Inflammatory macrophage treated with lipopolysaccharide for 4 hours (primary cell): ENCODE data around the gene TARS2.
A peak's percentile ranks its signal among the peaks of the same experiment; 100 is the strongest.

Source experiments
- DNase-seq: peaks from one replicate; pipeline ENCODE4 v3.0.0-alpha.2; 2020

Gene TARS2

DNA sequence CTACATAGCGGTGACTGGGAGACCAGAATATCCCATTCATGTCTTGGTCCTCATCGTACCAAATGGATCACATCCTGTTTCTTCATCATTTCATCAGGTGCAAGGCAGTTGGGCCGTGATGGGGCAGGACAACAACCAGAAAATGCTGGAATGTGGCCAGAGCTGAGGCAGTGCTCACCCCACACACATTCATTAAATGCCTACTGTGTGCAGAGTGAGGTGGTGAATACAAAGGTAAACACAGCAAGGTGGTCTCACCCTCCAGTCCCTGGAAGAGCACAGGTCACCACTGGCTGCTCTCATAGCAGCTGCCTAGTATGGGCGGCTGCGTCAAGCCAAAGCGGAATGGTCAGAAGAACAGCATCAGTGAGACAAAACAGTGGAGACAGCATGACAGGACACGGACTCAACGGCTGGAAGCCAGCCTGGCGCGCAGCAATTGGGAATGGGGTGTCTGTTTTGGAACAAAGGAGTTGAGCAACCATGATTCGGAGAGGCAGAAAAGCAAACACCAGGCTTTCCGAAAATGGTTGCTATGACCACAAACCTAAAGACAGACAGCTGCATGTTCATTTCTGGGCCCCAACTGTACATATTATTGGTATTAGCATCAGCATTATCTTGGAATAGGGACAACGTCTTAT, 56.4 kb downstream of the TARS2 start:
- no peak for DNase-seq

DNA sequence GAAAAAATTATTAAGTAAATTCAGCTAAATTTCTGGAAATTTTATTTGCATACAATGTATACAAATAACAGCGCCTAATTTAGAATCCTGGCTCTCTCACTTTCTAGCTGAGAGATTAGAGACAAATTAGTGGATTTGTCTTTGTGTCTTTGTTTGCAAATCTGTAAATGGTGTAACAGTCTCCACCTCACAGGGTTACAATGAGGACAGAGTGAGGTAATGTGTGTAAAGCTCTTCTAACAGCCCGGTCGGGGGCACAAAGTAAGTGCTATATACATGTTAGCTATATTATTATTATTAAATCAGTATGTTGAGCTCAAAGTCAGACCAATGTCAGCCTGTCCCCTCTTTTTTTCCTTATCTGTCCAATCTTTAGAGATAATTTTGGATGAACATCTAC, 57.0 kb downstream of the TARS2 start:
- no peak for DNase-seq

DNA sequence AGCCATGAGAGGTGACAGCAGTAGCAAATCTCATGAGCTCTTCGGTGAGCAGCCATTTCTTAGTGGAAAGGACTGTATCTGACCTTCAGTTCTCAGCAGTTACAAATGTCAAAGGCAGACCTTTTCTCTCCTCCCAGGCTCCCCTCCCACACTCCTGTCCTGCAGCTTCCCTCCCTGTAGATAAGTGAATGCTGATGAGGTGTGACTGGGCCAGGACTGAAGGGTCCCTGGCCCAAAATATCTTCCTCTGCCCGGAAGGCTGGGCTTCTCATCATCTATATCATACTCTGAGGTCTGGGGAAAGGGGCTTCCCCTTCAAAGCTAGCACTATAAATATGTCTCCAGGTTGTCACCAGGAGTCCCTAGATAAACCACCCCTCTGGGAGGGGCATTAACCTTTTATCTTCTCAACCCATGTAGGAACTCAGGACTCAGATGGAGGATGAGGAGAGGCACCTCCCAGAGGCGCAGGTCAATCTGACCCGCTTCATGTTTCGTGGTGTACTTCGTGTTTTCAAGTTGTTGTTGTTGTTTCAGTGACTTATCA, 58.3 kb downstream of the TARS2 start:
- no peak for DNase-seq

DNA sequence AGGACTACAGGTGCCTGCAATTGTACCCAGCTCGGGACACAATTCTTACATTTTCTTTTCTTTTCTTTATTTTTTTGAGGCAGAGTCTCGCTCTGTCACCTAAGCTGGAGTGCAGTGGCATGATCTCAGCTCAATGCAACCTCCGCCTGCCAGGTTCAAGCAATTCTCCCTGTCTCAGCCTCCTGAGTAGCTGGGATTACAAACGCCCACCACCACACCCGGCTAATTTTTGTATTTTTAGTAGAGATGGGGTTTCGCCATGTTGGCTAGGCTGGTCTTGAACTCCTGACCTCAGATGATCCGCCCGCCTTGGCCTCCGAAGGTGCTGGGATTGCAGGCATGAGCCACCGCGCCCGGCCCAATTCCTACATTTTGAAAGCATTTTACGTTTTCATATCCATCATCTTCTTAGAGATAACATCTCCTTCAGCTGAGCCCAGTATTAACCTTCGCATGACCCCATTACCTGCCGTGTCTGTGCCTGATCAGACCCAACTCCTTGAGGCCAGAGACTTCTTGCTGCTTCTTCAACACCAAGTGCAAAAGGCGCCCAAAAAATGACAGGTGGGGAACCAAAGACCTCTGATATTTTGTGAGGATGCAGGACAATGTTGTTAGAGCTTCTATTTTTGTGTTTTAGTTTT, 59.2 kb downstream of the TARS2 start:
- DNase-seq, result no peak

DNA sequence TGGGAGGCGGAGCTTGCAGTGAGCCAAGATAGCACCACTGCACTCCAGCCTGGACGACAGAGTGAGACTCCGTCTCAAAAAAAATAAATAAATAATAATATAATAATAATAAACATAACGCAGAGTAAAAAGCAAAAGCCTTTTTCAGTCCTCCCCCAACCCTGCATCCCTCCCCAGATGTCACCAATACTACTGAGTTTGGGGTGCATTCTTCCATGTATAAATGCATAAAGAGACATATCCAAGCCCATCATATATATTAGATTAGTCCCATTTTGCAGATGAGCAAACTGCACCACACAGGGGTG, 61.1 kb downstream of the TARS2 start:
- no peak for DNase-seq

DNA sequence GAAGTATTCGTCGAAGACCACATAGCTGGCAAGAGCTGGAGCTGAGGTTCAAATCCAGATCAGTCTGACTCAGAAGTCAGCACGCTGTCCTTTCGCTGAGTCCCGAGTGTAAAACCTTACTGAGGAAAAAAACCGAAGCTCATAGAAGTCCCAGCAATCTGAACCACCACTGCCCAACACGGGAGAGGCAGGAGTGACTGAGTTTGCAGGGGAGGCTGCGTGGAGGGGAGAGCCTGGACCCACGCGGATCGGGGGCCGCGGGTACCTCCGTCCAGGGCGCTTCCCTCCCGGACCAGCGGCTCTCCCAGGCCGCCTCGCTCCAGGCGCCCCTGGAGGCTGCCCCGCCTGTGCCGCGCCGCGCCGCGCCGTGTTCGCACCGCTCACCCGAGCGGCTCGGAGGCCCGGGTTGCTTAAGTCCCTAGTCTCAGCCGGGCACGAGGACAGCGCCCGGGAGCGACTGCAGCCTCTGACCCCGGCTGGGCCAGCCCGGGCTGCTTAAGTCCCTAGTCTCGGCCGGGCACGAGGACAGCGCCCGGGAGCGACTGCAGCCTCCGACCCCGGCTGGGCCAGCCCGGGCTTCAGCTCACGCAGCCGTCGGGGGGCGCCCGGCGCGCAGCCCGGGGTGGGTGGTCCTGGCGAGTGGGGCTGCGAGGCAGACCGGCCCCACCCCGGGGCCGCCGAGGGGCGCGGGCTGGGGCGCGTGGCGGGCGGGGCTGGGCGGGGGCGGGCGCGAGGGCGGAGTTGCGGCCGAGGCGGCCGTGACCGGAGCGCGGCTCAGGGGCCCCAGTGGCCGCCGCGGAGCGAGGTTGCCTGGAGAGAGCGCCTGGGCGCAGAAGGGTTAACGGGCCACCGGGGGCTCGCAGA, 61.6 kb downstream of the TARS2 start, which contains the start of gene ADAMTSL4:
Gene ADAMTSL4, plus strand, starts transcription at position 777 of the 864 bp plus-strand sequence. CDS start 2,881 bp downstream, outside the sequence.
- peak; percentile 77 for DNase-seq

DNA sequence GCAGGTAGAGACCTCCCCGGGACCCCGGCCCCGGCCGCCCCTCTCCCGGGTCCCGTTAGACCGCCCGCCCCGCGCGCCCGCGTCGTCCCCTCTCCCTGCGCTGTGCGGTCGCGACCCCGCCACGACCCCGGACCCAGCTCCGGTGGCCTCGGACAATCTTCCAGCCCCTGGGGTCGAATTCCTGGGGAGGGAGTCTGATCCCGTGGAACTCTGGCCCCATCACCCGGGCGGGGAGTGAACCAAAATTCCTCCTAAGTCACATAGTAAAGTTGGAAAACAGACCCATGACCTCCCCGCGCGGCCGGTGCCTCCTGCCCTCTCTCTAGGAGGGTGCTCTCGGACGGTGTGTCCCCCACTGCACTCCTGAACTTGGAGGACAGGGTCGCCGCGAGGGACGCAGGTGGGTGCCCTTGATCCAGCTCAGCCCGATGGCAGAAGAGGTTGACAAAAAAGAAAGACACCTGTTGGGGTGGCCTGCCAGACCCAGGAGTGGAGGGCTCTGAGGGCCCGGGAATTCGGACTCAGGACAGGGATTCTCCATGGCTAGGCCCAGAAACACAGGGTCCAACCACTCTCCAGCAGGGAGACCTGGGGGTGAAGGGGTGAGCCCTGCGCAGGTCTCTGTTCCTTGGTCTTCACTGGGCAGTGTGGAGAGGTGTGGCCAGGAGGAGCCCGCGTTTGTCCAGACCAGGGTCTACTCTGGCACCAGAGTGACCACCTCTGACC, 62.4 kb downstream of the TARS2 start:
- no peak for DNase-seq

DNA sequence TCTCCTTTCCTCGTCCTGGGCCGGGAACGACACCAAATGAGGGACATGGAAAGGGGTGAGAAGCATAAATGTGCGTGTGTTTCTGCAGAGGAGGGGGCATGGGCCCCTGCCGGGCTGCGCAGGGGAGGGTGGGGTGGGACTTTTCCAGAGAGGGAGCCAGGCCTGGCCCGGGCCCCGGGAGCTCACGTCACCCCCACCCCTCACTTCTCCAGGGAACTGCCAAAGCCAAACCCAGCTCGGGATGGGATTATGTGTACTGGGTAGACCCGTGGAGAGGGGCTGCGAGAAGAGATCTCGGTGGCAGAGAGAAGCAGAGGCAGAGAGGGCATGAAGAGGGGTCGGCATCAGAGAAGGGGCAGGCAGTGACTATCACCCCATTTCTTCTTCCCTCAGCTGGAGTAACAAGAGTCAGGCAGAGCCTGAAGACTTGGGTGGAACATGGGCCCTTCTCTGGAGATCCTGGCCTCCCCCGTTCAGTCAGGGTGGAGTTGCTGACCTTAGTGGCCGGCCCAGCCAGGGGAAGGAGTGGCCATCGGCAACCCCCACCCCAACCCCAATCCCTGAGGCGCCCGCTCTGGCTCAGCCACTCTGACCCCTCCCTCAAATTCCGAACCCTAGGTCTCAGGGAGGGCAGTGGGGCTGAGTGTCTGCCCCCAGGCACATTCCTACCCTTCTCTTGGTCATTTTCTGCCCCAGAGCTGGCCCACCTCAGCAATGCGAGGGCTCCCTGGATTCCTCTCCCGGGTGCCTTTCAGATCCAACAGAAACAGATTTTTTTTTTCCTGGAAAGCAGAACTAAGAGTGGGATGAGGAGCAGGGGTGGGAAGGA, 63.2 kb downstream of the TARS2 start:
- no peak for DNase-seq

DNA sequence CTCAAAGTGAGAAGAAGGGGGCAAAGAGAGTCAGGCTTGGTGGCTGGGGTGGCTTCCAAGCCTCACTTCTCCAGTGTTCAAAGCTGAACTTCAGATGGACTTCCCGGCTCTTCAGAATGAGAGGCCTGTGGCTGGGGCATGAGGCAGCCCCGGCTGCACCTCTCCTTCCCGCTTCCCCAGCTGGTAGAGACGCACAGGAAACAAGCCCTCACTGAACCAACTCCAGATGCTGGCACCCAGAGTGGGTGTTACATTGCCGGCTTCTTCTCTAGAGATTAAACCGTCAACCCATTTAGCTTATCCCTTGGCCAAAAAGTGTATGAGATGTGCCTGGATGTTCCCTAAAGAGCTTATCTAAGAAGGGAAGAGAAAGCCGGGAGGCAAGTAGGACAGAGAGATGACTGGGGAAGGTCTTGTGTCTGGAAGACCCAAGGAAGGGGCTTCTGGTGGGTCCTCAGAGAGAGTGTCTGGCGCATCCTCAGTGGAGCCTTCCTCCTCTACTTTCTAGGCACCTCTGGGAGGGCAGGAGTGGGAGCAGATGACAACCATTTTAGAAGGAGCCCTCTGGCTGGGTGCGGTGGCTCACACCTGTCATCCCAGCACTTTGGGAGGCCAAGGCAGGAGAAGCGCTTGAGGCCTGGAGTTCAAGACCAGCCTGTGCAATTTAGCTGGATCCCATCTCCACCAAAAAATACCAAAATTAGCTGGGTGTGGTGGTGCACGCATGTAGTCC, 64.0 kb downstream of the TARS2 start:
- peak; percentile 51 for DNase-seq

DNA sequence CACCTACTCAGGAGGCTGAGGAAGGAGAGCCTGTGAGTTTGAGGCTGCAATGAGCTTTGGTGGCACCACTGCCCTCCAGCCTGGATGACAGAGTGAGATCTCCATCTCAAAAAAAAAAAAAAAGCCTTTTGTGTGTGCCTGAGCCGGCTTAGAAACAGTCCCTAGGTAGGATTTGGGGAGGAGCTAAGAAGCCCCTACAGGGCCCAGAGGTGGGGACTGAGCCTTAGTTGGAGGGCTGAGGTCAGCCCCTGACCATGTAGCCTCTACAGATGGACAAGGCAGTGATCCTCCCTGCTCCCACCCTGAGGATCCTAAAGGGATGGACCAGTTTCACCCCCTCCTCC, 64.5 kb downstream of the TARS2 start:
- no peak for DNase-seq

DNA sequence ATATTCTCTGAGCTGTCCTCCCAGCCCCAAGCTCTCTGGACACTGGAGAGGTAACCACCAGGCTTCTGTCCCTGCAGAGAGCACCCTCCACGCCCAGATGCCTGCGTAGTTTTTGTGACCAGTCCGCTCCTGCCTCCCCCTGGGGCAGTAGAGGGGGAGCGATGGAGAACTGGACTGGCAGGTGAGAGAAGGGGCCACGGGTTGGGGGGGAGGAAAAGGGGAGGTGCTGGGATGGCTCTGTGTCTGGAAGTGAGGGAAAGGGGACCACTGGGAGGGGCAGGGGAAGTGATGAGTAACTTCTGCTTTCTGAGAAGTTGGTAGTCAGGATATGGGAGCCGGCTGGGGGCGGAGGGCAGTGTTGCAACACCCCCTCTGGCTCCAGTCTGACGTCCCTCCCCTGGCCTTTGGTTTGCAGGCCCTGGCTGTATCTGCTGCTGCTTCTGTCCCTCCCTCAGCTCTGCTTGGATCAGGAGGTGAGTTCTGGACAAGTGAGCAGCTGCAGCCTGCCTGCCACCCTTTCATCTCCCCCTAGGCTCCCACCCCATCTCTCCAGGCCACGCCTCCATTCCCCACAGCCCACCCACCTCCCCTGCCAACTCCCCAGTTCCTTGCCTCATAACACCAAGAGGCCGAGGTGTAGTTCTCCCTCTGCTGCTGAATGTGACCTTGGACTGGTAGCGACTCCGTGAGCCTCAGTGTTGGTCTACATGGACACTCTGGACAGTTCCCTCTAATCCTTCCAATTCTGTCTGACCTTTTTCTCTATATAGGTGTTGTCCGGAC, 65.1 kb downstream of the TARS2 start:
- peak; percentile 94 for DNase-seq

DNA sequence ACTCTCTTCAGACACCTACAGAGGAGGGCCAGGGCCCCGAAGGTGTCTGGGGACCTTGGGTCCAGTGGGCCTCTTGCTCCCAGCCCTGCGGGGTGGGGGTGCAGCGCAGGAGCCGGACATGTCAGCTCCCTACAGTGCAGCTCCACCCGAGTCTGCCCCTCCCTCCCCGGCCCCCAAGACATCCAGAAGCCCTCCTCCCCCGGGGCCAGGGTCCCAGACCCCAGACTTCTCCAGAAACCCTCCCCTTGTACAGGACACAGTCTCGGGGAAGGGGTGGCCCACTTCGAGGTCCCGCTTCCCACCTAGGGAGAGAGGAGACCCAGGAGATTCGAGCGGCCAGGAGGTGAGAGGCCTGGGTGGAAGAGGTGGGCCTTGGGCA, 65.7 kb downstream of the TARS2 start:
- DNase-seq, result no peak

DNA sequence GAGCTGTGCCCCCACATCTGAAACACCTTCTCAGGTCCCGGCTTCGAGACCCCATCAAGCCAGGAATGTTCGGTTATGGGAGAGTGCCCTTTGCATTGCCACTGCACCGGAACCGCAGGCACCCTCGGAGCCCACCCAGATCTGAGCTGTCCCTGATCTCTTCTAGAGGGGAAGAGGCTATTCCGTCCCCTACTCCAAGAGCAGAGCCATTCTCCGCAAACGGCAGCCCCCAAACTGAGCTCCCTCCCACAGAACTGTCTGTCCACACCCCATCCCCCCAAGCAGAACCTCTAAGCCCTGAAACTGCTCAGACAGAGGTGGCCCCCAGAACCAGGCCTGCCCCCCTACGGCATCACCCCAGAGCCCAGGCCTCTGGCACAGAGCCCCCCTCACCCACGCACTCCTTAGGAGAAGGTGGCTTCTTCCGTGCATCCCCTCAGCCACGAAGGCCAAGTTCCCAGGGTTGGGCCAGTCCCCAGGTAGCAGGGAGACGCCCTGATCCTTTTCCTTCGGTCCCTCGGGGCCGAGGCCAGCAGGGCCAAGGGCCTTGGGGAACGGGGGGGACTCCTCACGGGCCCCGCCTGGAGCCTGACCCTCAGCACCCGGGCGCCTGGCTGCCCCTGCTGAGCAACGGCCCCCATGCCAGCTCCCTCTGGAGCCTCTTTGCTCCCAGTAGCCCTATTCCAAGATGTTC, 66.3 kb downstream of the TARS2 start:
- DNase-seq, result no peak

DNA sequence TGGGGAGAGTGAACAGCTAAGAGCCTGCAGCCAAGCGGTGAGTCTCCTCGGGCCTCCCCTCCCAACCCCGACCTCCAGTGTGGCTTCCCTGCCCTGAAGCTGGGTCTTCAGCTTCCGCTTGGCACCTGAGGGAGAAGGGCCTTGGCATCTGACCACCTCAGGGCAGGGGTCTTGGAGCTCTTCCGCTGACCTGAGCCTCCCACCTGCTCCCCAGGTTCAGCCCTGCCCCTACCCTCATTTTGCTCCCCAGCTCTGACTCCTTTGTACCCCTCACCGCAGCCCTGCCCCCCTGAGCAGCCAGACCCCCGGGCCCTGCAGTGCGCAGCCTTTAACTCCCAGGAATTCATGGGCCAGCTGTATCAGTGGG, 66.8 kb downstream of the TARS2 start:
- no peak for DNase-seq

DNA sequence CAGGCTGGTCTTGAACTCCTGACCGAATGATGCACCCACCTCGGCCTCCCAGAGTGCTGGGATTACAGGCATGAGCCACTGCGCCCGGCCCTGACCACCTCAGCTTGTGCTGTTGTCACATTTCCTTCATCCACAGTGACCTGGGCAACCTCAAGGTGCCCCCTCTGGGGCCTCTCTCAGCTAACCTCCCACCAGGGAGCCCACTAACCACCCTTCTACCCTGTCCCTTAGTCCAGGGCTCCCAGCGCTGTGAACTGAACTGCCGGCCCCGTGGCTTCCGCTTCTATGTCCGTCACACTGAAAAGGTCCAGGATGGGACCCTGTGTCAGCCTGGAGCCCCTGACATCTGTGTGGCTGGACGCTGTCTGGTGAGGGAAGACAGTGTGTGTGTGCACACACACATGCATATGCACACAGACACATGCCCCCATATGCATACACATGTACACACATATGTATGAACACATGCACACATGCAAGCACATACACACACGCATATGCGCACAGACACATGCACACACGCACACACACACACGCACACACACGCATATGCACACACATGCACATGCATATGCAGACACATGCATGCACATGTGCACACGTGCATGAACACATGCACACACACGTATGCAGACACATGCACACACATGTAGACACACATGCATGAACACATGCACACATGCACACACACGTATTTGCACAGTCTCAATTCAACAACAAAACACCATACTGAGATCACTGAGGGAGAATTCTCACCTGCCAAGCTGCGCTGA, 68.2 kb downstream of the TARS2 start:
- DNase-seq, result no peak

DNA sequence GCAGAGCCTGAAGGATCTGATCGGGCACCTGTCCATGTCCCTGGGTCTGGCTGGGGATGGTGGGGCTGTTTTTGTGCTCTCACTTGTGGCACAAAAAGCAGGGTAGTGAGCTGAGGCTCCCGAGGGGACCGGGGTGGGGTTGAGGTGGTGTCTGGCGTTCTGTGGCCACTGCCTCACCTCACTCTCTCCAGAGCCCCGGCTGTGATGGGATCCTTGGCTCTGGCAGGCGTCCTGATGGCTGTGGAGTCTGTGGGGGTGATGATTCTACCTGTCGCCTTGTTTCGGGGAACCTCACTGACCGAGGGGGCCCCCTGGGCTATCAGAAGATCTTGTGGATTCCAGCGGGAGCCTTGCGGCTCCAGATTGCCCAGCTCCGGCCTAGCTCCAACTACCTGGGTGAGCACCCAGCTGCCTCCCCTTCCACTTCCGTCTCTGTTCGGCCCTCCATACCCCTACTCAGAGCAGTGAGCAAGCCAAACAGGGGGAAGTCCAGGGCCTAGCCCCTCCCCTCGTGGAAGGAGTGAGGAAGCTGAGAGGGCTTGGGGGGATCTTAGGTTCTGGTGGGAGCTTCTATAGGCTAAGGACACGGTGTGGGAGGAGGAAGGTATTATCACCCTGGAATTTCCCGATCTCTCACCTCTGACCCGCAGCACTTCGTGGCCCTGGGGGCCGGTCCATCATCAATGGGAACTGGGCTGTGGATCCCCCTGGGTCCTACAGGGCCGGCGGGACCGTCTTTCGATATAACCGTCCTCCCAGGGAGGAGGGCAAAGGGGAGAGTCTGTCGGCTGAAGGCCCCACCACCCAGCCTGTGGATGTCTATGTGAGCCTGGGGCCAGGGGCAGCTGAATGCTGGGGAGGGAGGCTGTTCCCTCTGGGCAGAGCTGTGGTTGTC, 69.0 kb downstream of the TARS2 start:
- DNase-seq, result no peak

DNA sequence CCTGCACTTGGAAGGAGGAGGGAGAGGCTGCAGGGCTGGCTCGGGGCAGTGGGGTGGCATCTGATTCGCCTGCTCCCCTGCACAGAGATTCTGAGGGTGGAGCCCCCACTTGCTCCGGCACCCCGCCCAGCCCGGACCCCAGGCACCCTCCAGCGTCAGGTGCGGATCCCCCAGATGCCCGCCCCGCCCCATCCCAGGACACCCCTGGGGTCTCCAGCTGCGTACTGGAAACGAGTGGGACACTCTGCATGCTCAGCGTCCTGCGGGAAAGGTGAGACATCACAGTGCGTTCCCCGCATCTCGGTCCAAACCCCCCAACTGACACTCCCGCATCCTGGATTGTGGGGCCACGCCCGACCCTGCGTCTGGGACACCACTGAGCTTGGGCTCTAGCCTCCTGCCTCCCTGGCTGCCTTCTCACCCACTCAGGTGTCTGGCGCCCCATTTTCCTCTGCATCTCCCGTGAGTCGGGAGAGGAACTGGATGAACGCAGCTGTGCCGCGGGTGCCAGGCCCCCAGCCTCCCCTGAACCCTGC, 69.9 kb downstream of the TARS2 start:
- DNase-seq, result no peak
